Effector memory CD4-positive, alpha-beta T cell (primary cell): ENCODE measurements around the gene FTO.

ENCODE experiments used
- DNase-seq, 3 donors: peaks; one replicate each; pipeline ENCODE4 v3.0.0-alpha.2; 2020
- H3K27ac ChIP-seq: 2 replicates; pipeline ENCODE4 v1.7.0; 2013; ENCODE audit warnings: mild to moderate bottlenecking, low read length, moderate library complexity; ENCODE audit not compliant: insufficient read depth, poor library complexity, severe bottlenecking
- H3K27me3 ChIP-seq: replicated peaks from 2 replicates; pipeline ENCODE4 v1.7.0; 2013; ENCODE audit warnings: mild to moderate bottlenecking, low read length; ENCODE audit not compliant: insufficient read depth, control insufficient read depth, poor library complexity, severe bottlenecking
- H3K36me3 ChIP-seq: 2 replicates; pipeline ENCODE4 v1.7.0; 2013; ENCODE audit warnings: mild to moderate bottlenecking, low read length, moderate library complexity; ENCODE audit not compliant: control insufficient read depth, insufficient read depth
- H3K4me1 ChIP-seq: 2 replicates; pipeline ENCODE4 v1.7.0; 2013; ENCODE audit warnings: low read length, mild to moderate bottlenecking; ENCODE audit not compliant: control insufficient read depth, insufficient read depth, poor library complexity, severe bottlenecking
- H3K4me3 ChIP-seq: 2 replicates; pipeline ENCODE4 v1.7.0; 2013; ENCODE audit warnings: low read length, low read depth, mild to moderate bottlenecking; ENCODE audit not compliant: insufficient read depth, poor library complexity, severe bottlenecking
- H3K9me3 ChIP-seq: 2 replicates; pipeline ENCODE4 v1.7.0; 2013; ENCODE audit warnings: mild to moderate bottlenecking, low read length, moderate library complexity; ENCODE audit not compliant: control insufficient read depth
- total RNA-seq, 3 donors: gene quantifications; one replicate each; lab custom pipeline; 2026; lab: John Stamatoyannopoulos, UW

Gene FTO
- total RNA-seq: 49.6 to 62.5 (median 52.6) reads per million in 3 donors

DNA sequence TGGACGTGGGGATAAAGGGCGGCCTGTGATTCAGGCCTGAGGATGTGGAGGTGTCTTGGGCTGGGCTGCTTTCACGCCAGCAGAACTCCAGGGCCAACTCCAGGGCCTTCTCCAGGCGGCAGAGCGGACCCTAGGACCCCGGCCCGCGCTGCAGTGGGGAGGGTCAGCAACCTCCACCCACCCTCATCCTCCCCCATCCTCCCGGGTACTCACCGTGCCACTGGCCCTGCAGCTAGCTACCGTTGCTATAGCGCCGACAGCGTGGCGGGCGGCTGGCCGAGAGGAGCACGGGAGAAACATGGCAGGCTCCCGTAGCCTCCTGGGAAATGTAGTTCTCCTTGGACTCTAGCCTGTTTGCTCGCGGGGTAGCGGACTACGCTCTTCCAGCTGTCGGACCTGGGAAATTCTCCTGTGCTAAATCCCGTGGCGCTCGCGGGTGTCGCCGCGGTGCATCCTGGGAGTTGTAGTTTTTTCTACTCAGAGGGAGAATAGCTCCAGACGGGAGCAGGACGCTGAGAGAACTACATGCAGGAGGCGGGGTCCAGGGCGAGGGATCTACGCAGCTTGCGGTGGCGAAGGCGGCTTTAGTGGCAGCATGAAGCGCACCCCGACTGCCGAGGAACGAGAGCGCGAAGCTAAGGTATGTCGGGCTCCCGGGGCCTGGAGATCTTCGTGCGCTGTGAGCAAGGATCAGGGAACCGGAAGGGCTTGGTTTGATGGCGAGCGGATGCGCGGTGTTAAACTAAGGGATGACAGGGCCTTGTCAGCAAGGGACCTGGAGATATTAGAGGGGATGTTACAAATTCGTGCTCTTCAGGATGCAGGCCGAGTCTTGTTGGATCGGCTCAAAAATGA lies at the start of gene FTO, which contains the start of gene RPGRIP1L:
FTO (plus strand) TSS at position 567 of the 855 bp plus-strand sequence.
RPGRIP1L (minus strand) TSS at position 270 of the 855 bp plus-strand sequence. CDS start 3,136 bp downstream, outside the sequence.
- H3K9me3 ChIP-seq: no peaks in the 10 kb centered on the region
- peak; percentile 95 to 97 (median 95) for DNase-seq
- H3K4me3 ChIP-seq: peak within 1 kb of the TSS; percentile 70
- peak within 1 kb of the TSS; percentile 57 for H3K27ac ChIP-seq
- peaks cover 11% of the 10 kb centered on the region for H3K4me1 ChIP-seq
- no peaks in the 10 kb centered on the region for H3K36me3 ChIP-seq
- no peaks in the 10 kb centered on the region for H3K27me3 ChIP-seq

DNA sequence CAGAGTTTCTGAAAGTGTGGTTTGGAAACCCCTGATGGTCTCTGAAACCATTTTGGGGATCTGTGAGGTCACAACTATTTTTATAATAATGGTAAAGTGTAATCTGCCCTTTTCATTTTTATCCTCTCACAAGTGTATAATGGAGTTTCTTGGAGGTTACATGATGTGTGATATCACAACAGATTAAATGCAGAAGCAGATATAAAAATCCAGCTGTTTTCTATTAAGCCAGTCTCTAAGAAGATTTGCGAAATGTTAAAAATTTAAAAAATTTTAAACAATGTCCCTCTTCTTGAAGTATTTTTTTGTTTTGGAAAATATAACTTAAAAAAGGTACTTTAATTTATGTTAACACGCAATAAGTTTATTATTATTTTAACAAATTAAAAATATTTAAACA lies 49.0 kb upstream of the FTO start:
- no peaks in the 10 kb centered on the region for H3K27me3 ChIP-seq
- no peaks in the 10 kb centered on the region for H3K36me3 ChIP-seq
- H3K4me1 ChIP-seq: no peaks in the 10 kb centered on the region
- DNase-seq: no peak
- no peaks in the 10 kb centered on the region for H3K9me3 ChIP-seq
- no peak overlapping the region for H3K27ac ChIP-seq
- no peak overlapping the region for H3K4me3 ChIP-seq

DNA sequence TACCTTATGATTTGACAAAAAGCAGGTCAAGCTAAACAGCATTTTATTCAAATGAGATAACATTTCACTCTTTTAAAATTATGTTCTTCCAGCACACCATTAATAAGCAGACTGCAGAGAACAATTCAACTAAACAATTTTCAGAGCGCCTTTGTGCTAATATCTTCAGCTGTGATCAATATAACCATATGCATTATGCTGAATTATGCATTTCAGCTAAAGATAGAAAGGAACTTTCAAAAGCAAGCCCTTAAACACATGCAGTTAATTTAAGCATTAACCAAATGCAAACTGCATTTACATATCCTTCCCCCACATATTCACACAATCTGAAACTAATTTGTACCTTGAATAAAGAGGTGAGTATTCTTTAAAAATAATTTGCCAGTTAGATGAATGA lies 41.9 kb upstream of the FTO start:
- no peak overlapping the region for H3K4me3 ChIP-seq
- DNase-seq: no peak
- H3K4me1 ChIP-seq: no peaks in the 10 kb centered on the region
- H3K36me3 ChIP-seq: no peaks in the 10 kb centered on the region
- no peaks in the 10 kb centered on the region for H3K27me3 ChIP-seq
- no peak overlapping the region for H3K27ac ChIP-seq
- no peaks in the 10 kb centered on the region for H3K9me3 ChIP-seq

DNA sequence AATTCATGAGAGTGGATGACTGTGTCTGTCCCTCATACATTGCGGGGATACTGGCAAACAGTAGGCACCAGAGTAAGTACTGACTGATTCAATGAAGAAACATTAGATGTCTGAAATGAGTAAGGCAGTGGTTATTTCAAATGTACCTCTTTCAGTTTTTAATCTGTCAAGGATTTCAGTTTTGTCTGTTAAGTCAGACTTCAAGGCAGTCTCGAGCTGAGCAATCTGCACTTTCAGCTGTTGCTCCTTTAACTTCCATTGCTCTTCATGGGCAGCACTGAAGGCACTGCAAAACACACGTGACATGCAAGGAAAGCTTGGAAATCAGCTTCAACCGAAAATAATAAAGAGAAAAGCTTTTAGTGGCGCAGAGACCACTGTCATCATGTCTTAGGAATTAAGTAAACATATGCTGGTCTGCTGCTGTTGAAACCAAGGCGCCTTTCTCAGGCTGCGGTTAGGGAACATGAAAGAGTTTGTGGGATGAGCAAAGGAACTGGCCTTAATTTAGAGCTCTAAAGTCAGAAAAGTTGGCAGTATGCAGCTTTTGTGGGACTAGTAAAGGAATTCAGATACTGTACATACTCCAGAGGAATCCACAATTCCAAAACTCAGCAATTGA lies 39.1 kb upstream of the FTO start:
- H3K36me3 ChIP-seq: no peaks in the 10 kb centered on the region
- H3K27ac ChIP-seq: no peak overlapping the region
- DNase-seq: no peak
- no peaks in the 10 kb centered on the region for H3K9me3 ChIP-seq
- H3K4me3 ChIP-seq: no peak overlapping the region
- H3K27me3 ChIP-seq: no peaks in the 10 kb centered on the region
- no peaks in the 10 kb centered on the region for H3K4me1 ChIP-seq

DNA sequence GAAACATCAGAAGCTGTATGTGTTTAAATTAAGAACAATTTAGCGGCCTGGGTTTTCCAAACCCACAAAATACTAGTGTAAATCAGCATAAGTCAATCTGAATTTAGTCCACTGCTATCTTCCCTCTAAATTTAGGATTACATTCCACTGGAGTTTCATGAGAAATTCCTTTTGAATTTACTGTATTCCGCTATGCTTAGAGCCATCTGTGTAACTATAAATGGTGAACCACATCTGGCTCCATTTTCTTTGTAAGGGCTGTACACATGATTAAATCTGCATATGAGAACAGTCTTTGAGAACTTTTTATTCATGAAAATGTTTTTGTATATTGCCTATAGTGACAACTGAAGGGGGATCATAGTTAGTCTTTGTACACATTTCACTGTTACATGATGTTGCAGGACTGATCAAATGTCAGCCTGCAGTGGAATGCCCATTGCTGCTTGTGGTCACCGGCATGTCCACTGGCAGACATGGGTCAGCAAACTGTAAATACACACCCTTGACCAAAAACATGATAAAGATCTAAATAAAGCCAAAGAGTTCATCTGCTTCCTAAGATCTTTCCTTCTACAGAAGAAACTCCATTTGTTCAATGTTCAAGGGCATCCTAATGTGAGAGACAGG lies 37.1 kb upstream of the FTO start:
- no peak for DNase-seq
- Histone ChIP-seq H3K9me3 (no peaks in the 10 kb centered on the region), H3K4me3 (no peak overlapping the region), H3K36me3 (no peaks in the 10 kb centered on the region), H3K4me1 (no peaks in the 10 kb centered on the region), H3K27ac (no peak overlapping the region), H3K27me3 (no peaks in the 10 kb centered on the region)

DNA sequence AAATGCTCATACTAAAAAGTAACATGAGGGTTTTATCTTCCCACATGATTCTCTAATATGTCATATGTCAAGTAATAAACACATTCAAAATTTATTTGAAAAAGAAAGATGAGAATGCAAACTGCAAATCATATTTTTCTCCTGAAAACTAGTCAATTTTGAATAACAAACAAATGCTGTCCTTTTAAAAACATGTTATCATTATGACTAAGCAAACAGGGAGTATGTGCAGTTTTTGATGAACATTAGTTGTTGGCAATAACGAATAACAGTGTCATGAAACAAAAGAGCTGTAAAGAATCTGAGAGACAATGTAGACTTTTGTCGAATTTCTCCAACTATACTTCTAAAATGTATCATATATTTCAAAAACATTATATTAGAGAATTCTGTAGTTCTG lies 35.1 kb upstream of the FTO start:
- Histone ChIP-seq H3K4me1 (no peaks in the 10 kb centered on the region), H3K27me3 (no peaks in the 10 kb centered on the region), H3K9me3 (no peaks in the 10 kb centered on the region), H3K36me3 (no peaks in the 10 kb centered on the region), H3K27ac (no peak overlapping the region), H3K4me3 (no peak overlapping the region)
- DNase-seq: no peak

DNA sequence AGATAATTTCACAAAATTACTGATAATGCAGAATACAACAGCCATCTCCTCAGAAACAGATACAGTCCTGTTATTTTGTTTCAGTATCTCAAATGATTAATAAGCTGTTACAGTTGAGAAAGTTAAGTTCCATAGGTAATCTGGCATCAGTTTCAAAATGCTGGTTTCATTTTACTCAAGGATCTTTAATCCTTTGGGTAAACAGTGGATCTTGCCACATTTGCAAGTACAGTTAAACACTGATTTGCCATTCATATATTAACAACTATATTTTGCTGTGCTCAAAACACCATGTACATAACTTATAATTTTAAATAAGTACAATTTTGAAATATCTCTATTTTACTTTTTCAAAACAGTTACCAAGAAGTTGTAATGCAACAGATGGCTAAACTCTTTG lies 31.5 kb upstream of the FTO start:
- DNase-seq: no peak
- Histone ChIP-seq H3K27me3 (no peaks in the 10 kb centered on the region), H3K4me3 (no peak overlapping the region), H3K9me3 (no peaks in the 10 kb centered on the region), H3K27ac (no peak overlapping the region), H3K36me3 (no peaks in the 10 kb centered on the region), H3K4me1 (no peaks in the 10 kb centered on the region)

DNA sequence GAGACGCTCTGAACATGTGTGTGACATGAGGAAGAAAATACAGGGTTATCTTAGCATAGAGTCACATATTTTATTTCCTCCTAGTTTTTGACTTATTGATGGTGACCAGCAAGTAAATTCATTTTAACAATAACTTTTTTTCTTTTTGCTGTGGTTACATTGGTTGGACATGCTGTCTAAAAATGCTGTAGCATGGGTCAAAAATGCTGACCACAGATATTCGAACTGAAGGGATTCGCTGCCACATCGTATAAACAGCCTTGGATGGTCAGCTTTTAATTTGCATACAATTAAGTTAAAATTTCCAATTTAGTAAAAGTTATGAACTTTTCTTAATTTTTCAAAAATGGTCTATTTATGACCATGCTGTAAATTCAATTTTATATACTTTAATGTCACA lies 30.8 kb upstream of the FTO start:
- no peak overlapping the region for H3K4me3 ChIP-seq
- no peaks in the 10 kb centered on the region for H3K36me3 ChIP-seq
- DNase-seq: no peak
- H3K4me1 ChIP-seq: no peaks in the 10 kb centered on the region
- no peaks in the 10 kb centered on the region for H3K9me3 ChIP-seq
- H3K27ac ChIP-seq: no peak overlapping the region
- H3K27me3 ChIP-seq: no peaks in the 10 kb centered on the region

DNA sequence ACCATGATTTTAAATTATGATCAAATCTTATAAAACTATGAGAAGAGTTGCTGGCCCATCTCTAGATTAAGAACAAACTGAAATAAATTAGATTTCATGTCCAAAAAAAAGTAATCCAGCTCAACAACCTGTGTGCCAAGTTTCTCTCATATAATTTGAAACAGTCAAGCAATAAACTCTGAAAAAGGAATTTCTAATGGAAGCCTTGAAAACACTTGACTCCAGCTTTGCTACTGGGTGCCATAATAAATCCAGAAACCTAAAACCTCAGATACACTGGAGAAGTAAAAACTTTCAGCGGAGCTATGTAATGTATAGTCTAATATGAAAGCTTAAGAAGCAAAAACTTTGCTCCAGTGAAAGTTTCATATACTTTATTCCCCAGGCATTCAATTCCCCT lies 25.8 kb upstream of the FTO start:
- H3K4me1 ChIP-seq: no peaks in the 10 kb centered on the region
- H3K9me3 ChIP-seq: no peaks in the 10 kb centered on the region
- no peak overlapping the region for H3K4me3 ChIP-seq
- no peak overlapping the region for H3K27ac ChIP-seq
- DNase-seq: no peak
- no peaks in the 10 kb centered on the region for H3K36me3 ChIP-seq
- no peaks in the 10 kb centered on the region for H3K27me3 ChIP-seq
